Measurements from ENCODE around the gene FPR2.
"Not testable (repeated sequence)": the region's sequence is repeated elsewhere in the genome, so short reads cannot be mapped to it uniquely, and the experiment has no call there.

The FPR2 gene

GRCh38 chr19:51784922-51785690 is 24.1 kb downstream of the FPR2 start:
- peak; percentile 73 for DNase-seq

- DNase-seq = no peak
These were observed 25.9 kb downstream of the FPR2 start for GRCh38 chr19:51786646-51787494.

GRCh38 chr19:51788029-51788428 is 27.0 kb downstream of the FPR2 start:
- no peak for DNase-seq

GRCh38 chr19:51789061-51789795 is 28.2 kb downstream of the FPR2 start:
- no peak for DNase-seq

- DNase-seq = no peak
These were observed 32.0 kb downstream of the FPR2 start for GRCh38 chr19:51792932-51793331.

- no peak for DNase-seq
These were observed 33.0 kb downstream of the FPR2 start for GRCh38 chr19:51793994-51794393.

GRCh38 chr19:51794885-51795490 is 34.0 kb downstream of the FPR2 start, which contains the start of gene FPR3:
TSS of gene FPR3 (plus strand) at chr19:51795157. CDS start at chr19:51823749, 28,592 bp downstream.
- DNase-seq = no peak

- DNase-seq = no peak
These were observed 35.3 kb downstream of the FPR2 start for GRCh38 chr19:51796195-51796679.

- no peak for DNase-seq
These were observed 36.5 kb downstream of the FPR2 start for GRCh38 chr19:51797480-51797879.

GRCh38 chr19:51798062-51798461 is 37.1 kb downstream of the FPR2 start:
- no peak for DNase-seq

- peak; percentile 81 for DNase-seq
These were observed 38.2 kb downstream of the FPR2 start for GRCh38 chr19:51799034-51799773.

GRCh38 chr19:51799774-51800472 is 38.9 kb downstream of the FPR2 start:
- no peak for DNase-seq

GRCh38 chr19:51800473-51801244 is 39.7 kb downstream of the FPR2 start:
- DNase-seq = no peak

- no peak for DNase-seq
These were observed 41.8 kb downstream of the FPR2 start for GRCh38 chr19:51802775-51803174.

- no peak for DNase-seq
These were observed 42.5 kb downstream of the FPR2 start for GRCh38 chr19:51803519-51803918.

GRCh38 chr19:51803967-51804366 is 43.0 kb downstream of the FPR2 start:
- DNase-seq = no peak

GRCh38 chr19:51804789-51805188 is 43.8 kb downstream of the FPR2 start:
- not testable (repeated sequence) for DNase-seq

- not testable (repeated sequence) for DNase-seq
These were observed 44.4 kb downstream of the FPR2 start for GRCh38 chr19:51805396-51805795.

GRCh38 chr19:51806571-51806970 is 45.6 kb downstream of the FPR2 start:
- DNase-seq = not testable (repeated sequence)

- no peak for DNase-seq
These were observed 46.2 kb downstream of the FPR2 start for GRCh38 chr19:51807111-51807701.

Data from T1000 (cell line).